Medulla oblongata (tissue), 1 donor: Measurements from ENCODE around the gene PKP3.
"Not testable (repeated sequence)": the region's sequence is repeated elsewhere in the genome, so short reads cannot be mapped to it uniquely, and the experiment has no call there.

ENCODE experiments used
- DNase-seq: peaks from one replicate; pipeline ENCODE4 v3.0.0-alpha.2; 2015; ENCODE audit errors: extremely low spot score

Gene PKP3

DNA sequence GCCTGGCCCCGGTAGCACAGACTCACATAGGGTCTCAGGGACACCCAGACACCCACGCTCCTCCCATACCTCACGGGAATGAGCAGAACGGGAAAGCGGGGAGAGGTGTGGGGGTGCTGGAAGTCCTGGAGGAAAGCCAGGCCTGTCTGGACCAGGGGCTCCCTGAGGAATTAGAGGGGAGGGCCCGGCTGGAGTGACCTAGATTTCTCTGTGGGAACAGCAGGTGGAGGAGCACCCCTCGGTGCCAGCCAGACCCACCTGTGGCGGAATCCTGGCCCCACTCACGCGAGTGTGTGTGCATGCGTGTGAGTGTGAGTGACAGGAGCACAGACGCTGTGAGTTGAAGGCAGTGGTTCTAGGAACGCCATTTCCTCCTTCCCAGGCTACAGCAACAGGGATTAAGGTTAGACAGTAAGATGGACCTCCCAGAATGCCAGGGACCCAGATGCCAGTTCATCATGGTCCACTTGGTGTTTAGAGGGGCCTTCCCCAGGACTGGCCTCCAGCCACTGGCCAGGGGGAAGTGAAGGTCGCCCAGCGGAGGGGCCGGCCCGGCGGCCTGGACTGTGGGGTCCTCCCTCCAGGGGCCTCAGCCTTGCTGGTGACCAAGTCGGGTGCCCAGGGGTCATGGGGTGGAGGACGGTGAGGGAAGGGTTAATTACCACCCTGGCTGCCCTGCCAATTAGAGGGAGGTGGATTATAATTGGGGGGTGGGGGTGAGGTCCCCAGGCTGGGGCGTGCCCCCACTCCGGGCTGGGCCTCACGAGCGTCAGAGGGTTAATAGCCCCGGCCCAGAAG is 1.0 kb downstream of the PKP3 start:
- no peak for DNase-seq

DNA sequence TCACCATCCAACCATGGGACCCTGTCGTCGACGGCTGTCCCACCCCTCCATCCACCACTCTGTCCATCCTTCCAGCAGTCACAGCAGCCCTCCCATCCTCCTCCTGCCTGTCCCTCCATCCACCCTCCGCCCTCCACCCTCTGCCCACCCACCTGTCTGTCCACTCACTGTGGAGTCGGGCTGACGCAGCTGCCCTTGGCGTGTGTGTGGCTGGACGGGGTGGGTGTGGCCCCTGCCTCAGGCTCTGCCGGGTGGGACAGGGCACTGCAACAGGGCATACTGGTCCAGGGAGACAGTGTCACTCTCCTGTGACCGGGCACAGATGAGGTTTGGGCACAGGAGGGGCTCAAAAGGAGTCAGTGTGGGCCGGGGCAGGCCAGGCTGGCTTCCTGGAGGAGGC is 1.9 kb downstream of the PKP3 start:
- no peak for DNase-seq

DNA sequence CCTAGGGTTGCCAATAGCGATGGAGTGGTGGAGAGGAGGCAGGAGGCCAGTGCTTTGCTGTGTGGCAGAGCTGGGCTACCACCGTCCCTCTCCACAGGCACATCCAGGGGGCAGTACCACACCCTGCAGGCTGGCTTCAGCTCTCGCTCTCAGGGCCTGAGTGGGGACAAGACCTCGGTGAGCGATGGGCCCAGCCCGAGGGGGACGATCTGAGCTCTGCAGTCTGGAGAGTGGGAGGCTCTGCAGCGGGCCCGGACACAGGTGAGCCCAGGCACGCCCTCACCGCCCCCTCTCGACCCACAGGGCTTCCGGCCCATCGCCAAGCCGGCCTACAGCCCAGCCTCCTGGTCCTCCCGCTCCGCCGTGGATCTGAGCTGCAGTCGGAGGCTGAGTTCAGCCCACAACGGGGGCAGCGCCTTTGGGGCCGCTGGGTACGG is 2.5 kb downstream of the PKP3 start:
- no peak for DNase-seq

DNA sequence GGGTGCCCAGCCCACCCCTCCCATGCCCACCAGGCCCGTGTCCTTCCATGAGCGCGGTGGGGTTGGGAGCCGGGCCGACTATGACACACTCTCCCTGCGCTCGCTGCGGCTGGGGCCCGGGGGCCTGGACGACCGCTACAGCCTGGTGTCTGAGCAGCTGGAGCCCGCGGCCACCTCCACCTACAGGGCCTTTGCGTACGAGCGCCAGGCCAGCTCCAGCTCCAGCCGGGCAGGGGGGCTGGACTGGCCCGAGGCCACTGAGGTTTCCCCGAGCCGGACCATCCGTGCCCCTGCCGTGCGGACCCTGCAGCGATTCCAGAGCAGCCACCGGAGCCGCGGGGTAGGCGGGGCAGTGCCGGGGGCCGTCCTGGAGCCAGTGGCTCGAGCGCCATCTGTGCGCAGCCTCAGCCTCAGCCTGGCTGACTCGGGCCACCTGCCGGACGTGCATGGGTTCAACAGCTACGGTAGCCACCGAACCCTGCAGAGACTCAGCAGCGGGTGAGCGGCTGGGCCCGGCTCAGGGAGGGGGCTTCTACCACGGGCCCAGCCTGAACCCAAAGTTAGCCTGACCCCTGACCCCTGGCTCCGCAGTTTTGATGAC is 3.0 kb downstream of the PKP3 start:
- DNase-seq = peak; percentile 28

DNA sequence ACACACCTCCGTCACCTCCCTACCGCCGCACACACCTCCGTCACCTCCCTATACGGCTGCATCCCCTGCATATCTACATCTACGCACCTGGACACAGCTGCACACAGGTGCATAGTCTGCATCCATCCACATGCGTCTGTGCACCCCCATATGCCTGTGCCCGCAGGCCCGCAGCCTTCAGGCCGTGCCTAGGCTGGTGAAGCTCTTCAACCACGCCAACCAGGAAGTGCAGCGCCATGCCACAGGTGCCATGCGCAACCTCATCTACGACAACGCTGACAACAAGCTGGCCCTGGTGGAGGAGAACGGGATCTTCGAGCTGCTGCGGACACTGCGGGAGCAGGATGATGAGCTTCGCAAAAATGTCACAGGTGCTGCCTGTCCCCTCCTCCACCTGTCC is 4.8 kb downstream of the PKP3 start:
- no peak for DNase-seq

DNA sequence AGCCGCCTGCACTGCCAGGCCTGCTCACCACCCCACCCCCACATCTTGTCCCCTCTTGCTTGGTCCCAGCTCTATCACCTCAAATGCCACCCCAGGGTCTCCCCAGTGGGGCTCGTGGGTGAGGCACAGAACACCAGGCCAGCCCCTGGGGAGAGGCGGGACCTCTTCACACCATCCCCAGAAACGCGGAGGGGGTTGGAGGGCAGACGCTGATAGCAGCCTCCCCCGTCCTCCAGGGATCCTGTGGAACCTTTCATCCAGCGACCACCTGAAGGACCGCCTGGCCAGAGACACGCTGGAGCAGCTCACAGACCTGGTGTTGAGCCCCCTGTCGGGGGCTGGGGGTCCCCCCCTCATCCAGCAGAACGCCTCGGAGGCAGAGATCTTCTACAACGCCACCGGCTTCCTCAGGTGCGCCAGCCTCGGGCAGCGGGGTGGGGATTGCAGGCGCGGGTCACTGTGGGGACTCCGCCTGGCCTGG is 5.8 kb downstream of the PKP3 start:
- no peak for DNase-seq

DNA sequence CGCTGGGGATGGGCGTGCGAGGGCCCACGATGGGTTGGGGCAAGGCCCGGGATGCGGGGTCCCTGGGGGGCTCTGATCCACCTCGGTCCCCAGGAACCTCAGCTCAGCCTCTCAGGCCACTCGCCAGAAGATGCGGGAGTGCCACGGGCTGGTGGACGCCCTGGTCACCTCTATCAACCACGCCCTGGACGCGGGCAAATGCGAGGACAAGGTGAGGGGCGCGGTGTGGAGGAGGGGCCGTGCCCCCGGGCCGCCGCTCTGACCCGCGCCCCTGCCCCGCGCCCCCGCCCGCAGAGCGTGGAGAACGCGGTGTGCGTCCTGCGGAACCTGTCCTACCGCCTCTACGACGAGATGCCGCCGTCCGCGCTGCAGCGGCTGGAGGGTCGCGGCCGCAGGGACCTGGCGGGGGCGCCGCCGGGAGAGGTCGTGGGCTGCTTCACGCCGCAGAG is 6.3 kb downstream of the PKP3 start:
- DNase-seq = no peak

DNA sequence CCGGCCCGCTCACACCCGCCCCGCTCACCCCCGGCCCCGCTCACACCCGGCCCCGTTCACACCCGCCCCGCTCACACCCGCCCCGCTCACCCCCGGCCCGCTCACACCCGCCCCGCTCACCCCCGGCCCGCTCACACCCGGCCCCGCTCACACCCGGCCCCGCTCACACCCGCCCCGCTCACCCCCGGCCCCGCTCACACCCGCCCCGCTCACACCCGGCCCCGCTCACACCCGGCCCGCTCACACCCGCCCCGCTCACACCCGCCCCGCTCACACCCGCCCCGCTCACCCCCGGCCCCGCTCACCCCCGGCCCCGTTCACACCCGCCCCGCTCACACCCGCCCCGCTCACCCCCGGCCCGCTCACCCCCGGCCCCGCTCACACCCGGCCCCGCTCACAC is 7.2 kb downstream of the PKP3 start:
- not testable (repeated sequence) for DNase-seq

DNA sequence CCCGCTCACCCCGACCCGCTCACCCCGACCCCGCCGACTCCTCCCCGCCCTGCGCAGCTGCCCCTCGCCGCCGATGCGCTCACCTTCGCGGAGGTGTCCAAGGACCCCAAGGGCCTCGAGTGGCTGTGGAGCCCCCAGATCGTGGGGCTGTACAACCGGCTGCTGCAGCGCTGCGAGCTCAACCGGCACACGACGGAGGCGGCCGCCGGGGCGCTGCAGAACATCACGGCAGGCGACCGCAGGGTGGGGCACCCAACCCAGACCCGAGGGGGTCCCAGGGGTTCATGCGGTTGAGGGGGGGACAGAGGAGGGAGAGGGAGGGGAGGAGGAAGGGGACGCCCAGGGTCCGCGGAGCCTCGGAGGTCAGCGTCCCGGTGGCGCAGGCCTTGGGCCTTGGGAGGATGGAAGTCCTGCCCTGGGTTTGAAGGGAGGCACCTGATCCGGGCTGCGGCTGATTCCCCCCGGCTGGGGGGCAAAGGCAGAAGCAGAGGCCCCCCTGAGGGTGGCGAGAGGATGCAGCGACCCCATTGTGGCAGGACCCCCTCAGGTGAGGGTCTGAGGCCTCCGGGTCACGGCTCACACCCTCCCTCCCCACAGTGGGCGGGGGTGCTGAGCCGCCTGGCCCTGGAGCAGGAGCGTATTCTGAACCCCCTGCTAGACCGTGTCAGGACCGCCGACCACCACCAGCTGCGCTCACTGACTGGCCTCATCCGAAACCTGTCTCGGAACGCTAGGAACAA is 9.2 kb downstream of the PKP3 start:
- DNase-seq = no peak

DNA sequence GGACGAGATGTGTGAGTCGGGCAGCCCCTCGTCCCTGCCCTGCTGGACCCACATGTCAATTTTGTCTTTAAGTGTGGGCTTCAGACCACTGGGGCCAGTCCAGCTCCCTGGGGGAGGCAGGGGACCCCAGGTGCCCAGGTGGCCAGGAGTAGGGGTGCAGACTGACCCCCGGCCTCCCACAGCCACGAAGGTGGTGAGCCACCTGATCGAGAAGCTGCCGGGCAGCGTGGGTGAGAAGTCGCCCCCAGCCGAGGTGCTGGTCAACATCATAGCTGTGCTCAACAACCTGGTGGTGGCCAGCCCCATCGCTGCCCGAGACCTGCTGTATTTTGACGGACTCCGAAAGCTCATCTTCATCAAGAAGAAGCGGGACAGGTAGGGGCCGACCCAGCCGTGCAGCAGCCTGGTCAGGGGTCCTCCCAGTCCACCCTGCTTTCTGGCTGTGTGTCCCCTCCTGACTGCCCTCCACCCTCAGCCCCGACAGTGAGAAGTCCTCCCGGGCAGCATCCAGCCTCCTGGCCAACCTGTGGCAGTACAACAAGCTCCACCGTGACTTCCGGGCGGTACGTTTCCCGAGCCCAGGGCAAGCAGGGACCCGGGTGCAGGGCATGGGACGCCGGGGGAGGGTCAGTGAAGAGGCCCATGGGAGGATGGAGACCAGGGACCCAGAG is 9.9 kb downstream of the PKP3 start:
- no peak for DNase-seq

DNA sequence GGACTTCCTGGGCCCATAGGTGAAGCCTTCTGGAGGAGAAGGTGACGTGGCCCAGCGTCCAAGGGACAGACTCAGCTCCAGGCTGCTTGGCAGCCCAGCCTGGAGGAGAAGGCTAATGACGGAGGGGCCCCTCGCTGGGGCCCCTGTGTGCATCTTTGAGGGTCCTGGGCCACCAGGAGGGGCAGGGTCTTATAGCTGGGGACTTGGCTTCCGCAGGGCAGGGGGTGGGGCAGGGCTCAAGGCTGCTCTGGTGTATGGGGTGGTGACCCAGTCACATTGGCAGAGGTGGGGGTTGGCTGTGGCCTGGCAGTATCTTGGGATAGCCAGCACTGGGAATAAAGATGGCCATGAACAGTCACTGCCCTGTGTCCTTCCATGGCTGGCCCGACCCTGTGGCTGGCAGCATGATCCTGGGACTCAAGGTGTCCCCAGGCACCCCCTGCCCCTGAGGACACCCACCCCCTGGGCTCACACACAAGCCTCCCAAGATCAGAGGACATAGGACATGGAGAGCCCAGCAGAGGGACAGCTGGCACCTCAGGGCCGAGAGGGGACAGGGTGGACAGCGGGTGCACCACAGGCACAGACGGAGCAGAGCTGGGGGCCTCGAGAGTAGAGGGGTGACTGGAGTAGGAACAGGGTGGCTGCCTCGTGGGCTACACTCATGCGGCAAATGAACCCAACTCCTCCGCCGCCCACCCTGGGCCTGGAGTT is 10.7 kb downstream of the PKP3 start:
- DNase-seq = no peak

DNA sequence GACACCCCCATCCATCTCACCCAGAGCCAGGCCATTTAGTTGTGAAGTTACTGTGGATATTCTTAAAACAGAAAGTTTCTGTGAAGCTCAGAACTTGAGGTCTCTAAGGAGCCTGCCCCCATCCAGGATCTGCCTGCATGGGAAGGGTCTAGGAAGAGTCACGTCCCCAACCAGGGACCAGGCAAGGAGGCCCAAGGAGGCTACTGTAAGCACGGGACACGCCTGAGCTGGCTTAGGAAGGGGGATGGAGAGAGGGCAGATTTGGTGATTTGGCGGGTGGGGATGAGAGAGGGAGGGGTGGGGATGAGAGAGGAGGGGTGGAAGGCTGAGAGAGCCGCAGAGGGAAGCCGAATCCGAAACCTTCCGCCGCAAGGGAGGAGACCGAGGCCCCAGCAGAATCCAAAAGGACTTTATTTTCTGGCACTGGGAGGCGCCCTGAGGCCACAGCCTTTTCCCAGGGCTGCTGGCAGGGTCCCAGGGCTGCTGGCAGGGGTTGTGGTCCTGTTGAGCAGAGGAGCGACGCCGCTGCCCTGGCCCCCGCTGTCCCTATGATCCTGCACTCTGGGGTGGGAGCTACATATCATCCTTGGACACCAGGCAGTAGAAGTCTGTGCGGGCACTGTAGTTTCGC is 11.4 kb downstream of the PKP3 start:
- peak; percentile 57 for DNase-seq

DNA sequence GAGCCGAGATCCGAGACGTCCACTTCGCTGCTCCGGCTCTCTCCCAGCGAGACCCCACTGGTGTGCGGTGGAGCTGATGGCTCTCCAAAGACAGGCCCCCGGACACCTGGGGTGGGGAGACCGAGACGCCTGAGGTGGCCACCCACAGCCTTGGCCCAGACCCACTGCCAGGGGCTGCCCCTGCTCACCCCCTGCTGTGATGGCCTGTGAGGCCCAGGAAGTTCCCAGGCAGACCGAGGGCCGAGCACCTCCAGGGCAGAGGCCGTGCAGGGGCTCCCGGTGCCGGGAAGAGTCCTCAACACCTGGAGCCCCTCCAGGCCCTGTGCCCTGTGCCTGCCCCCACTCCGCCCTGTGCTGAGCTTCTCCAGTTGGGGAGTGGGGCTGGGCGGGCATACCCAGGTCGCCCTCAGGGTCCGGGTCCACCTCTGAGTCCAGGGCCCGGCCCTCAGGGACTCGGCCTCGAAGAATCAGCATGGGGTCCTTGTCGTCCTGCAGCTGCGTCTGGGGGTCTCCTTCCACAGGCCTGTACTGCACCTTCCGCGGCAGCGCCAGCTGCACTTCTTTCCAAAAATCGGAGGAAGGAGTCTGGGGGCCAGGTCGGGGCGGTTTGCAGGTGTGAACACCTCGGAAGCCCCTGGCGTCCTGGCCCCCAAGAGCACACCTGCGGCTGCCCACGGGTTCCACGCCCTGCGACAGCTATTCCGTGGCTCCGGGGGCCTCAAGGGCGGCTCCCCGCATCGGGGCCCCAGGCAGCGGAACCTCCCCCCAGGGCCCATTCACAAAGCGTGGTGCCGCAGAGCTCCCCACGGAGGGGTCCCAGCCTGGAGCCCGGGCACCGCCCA is 12.2 kb downstream of the PKP3 start:
- DNase-seq = no peak

DNA sequence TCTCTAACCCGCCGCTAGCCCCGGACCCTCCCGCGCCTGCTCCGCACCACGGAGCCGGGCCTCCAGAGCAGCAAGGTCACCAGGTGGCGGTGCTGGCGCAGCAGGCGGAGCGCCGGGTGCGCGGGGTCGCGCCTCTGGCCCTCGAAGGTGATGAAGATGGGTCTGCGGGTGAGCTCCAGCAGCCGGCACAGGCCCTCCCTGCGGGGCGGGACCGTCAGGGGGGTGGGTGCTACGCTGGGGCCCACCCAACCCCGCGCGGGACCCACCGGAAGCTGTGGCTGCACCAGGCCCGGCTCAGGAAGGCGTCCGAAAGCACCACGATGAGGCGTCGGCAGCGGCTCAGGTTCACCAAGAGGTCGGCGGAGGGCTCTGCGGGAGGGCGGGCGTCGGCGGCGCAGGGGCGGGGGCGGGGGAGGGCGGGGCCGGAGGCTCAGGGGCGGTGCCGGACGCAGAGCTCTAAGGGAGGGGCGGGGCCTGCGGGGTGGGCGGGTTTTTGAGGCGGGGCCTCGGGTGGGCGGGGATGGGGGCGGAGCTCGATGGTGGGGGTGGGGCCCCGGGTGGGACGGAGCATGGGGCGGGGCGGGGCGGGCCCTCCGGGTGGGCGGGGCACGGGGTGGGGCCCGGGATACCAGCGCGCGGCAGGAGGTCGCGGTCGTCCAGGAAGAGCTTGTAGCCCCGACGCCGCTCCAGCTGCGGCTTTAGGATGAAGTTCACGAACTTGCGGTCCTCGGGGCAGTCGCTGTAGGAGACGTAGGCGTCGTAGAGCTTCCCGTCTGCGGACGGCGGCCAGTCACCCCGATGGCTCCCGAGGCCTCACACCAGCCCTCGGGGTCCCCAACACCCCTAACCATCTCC is 13.0 kb downstream of the PKP3 start:
- peak; percentile 56 for DNase-seq

DNA sequence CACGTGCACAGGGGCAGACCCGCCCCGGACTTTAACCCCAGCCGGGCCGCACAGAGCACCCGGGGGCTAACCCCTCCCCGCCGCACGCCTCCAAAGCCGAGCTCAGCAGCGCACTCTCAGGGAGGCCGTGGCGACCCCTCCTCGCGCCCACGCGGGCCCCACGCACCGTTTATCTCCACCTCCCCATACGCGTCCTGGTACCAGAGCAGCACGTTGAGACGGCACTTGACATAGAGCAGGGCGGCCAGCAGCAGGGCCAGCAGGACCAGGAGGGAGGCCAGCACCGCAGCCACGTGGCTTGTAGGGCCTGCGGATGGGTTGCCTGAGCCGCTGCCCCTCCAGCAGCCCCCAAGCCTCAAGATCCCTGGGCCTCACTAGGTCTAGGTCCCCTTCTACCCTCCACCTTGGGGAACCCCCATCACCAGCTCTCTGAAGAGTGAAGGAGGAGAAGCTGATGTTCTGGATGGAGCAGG is 13.7 kb downstream of the PKP3 start:
- no peak for DNase-seq

DNA sequence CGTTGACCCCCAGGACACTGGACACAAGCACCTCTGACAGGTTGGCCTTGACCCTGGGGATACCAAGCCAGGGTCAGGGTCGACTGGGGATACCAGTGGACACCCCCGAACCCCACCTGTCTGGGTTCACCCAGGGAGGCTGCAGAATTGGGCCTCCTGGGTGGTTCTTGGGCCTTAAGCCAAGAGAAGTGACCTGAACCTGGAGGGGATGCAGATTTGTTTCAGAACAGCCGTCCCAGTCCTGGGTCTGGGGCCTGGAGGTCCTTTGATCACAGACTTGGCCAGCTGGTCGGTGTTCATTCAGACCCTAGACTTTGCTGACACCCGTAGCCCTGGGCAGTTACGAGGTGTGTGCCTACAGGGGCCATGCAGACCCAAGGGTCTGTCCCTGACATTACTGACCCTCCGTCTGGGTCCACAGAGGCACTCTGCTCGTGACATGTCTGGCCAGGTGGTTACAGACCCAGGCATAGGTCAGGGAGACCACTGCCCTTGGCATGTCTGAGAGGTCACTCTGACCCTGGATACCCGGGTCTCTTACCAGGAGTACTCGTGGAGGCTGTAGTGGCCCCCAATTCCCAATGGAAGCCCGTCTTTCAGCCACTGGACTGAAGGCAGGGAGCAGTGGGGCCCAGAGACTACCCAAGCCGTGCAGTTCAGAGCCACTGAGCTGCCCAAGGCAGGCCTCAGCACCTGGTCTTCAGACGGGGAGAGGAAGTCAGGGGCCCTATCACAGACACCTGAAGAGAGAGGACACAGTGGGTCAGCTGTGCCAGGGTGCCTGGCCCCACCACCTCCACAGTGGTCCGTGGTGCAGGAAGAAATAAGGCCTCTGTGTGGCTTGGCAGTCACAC is 14.4 kb downstream of the PKP3 start:
- no peak for DNase-seq

DNA sequence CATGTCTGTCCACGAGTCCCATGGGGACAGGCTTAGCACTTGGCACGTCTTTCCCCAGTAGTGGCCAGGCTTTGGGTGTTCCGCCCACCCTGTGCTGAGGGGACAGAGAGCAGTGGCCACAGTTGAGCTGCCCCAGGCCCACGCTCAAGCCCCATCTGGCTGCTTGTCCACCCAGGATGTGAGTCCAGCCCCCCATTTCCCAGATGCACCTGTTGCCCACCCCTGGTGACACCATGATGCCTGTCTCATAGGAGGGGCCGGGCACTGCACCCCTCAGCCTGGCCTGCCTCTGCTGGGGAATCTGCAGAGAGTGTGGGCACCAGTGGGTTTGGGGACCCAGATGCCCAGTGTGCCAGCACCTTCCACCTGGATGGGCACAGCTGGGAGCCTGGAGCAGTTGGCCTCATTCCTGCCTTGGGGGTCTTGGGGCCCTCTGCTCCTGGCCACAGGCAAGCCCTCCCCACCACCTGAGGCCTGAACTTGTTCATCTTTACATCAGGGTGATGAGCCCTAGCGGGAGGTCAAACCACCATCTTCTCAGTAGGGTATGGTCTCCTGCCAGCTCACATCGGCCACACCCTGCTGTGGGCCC is 15.1 kb downstream of the PKP3 start:
- DNase-seq = no peak
